HG03103 (cell line): ENCODE results near the gene SPCS1.

Source experiments
- ATAC-seq: cut with Tn5 transposase; IDR thresholded peaks from one replicate; pipeline ENCODE4 v1.9.1; 2021; ENCODE audit warnings: low read depth; ENCODE audit not compliant: unreplicated experiment

Gene SPCS1

DNA sequence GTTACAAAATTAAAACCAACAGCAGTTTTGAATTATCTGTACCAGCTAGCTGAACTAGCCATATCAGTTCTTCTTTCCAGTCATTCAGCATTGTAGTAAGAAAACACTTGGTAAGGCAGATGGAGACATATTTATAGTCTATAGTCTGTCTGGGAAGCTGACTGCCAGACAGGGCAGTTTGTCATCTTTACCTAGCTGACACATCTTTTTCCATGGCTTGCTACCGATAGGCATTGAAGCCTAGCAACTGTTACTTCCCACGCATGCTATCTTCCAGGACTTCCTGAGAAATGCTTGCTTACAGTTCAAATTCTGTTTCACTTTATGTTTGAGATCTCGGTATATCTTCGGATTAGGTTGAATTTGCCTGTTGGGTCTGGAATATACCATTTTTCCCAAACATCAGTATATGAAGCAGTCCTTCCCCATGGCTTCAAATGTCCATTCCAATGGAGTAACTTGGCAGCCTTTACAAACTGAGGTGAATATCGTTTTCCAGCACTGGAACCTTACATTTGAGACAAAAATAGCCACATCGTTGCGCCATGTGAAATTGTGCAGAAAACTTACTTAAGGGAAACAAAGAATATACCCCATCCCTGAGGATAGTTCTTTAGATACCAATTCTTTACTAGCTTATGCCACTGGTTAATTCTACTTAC is 11.2 kb upstream of the SPCS1 start:
- ATAC-seq: no peak

- no peak for ATAC-seq
These were observed 9.9 kb upstream of the SPCS1 start for GRCh38 chr3:52695798-52696671.

DNA sequence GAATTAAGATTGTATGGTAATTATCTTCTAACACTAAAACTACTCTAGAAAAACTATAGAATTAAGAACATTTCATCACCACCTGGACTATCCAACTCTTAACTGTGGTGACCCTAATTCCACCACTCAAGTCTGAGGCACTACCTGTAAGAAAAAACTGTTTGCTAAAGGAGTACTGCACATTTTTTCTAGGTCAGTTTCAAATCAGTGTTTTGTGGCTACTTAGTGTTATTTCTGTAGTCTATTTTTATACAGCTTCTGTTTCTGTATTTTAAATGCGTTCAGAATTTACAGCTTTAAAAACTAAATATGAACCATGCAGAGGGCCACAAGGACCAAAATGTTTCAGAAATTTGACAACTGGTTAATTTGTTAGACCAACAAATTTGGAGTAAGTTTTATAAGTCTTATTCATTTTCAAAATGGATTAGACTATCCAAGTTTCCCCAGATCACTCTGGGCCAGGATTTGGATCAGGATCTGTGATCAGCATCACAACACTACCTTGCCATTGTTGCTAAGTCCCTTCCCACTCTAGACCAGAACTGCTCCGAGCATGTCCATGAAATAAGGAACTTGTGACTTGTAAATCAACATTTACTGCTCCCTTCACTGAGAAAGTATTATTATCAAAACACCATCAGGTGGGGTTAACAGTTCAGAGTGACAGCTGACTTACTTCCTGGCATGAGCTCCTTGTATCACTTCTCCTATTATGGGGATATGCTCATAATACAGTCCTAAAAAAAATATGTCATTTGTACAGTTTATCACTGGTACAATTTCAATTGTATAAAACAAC is 8.9 kb upstream of the SPCS1 start:
- ATAC-seq: no peak

DNA sequence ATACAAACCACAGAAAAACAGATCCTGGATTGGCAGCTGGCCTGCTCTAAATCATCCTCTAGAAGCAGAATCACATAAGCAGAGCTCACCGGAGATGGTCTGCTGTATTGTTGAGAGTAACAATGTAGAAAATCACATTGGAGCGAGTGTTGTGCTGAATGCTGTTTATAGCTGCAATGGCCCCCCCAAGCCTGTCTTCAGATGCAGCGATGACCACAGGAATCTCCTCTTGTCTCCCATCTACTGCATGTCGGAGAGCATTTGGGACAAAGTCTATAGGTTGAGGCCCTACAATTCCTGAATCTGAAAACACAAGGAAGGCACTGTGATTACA is 8.3 kb upstream of the SPCS1 start:
- no peak for ATAC-seq

DNA sequence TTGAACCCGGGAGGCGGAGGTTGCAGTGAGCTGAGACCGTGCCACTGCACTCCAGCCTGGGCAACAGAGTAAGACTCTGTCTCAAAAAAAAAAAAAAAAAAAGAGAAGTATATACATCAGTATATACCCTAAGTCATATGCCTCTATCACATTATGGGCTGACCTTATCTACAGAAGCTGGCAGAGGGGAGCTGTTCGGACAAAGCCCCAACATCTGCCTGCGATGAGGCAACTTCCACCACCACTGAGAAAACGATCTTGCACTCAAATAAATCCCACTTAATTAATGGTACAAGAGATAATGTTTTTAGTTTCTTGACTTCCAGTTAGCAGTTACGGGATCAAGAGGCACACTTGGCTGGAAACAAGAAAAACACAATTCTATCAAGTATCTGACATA is 2.6 kb upstream of the SPCS1 start:
- no peak for ATAC-seq

GRCh38 chr3:52704611-52705437 is 1.1 kb upstream of the SPCS1 start:
- ATAC-seq: no peak

- no peak for ATAC-seq
These were observed 543 bp upstream of the SPCS1 start for GRCh38 chr3:52705438-52705687.

GRCh38 chr3:52707585-52707984 is 1.7 kb downstream of the SPCS1 start:
- no peak for ATAC-seq

DNA sequence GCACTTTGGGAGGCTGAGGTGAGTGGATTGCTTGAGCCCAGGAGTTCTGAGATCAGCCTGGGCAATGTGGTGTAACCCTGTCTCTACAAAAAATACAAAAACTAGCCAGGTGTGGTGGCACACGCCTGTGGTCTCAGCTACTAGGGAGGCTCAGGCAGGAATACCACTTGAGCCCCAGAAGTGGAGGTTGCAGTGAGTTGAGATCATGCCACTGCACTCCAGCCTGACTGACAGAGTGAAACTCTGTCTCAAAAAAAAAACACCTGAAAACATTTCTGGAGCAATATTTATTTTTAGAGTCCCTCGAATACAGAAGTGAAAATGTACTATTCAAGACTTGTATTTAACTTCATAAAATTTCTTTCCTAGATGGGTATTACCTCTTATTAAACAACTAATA is 4.6 kb downstream of the SPCS1 start:
- ATAC-seq: no peak

- no peak for ATAC-seq
These were observed 6.6 kb downstream of the SPCS1 start for GRCh38 chr3:52712291-52713212.

GRCh38 chr3:52714335-52715302 is 8.7 kb downstream of the SPCS1 start:
- ATAC-seq: no peak

DNA sequence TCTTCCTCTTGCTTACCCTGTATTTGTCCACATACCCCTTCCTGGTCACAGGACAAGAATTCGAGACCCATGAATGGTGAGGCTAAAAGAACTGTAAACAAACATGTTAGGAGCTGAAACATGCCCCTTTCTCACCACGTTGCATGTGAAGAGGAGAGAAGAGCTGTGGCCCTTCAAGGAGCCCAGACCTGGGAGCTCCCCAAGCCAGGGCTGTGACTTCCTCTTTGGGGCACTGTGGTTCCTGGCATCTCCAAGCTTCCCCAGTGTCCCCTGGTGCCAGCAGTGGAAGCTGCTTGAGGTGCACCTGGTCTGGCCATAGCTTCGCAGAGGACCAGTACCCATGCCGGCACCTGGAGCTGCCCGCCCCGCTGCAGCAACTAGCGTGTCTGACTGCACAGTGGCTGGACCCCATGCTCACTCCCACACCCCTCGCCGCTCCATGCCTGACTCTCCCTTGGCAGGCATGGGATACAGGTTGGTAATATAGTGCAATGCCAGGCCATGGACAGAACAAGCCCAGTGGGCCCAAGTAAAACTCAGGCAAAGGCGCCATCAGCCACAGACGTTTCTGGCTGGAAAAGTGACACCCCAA is 9.9 kb downstream of the SPCS1 start:
- no peak for ATAC-seq

DNA sequence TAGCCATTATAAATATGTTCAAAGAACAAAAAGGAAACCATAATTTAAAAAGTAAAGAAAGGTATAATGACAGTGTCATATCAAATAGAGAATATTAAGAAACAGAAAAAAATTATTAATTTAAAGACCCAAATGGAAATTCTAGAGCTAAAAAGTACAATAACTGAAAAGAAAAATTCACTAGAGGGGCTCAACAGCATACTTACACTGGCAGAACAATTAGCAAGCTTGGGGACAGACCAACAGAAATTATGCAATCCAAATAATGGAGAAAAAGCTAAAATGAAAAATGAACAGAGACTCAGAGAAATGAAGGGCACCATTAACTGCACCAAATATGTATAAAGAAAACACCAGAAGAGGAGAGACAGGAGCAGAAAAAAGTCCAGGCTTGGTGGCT is 13.7 kb downstream of the SPCS1 start:
- ATAC-seq: no peak

- ATAC-seq: peak; percentile 79
These were observed 15.3 kb downstream of the SPCS1 start for GRCh38 chr3:52721002-52721729.

DNA sequence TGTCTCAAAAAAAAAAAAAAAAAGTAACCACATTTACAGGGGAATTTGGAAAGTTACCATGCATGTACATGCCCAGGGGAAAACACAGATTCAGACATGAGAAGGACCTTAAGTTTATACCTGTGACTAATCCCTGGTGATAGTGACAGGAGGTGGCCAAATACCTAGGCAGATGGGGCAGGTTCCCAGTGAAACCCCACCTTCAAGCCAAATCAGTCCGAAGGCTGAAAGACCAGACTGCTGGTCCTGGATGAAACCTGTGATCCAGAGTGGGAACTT is 15.8 kb downstream of the SPCS1 start:
- ATAC-seq: no peak

DNA sequence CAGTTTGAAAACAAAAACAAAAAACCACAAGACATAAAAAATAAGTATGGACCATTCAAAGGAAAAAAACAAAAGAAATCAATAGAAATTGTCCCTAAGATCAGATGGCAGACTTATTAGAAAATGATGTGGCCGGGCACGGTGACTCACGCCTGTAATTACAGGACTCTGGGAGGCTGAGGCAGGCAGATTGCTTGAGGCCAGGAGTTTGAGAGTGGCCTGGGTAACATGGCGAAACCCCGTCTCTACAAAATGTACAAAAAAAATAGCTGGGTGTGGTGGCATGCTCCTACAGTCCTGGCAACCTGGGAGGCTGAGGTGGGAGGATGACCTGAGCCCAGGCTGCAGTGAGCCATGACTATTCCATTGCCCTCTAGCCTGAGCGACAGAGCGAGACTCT is 16.6 kb downstream of the SPCS1 start:
- ATAC-seq: no peak

GRCh38 chr3:52723935-52724334 is 18.0 kb downstream of the SPCS1 start:
- ATAC-seq: no peak

DNA sequence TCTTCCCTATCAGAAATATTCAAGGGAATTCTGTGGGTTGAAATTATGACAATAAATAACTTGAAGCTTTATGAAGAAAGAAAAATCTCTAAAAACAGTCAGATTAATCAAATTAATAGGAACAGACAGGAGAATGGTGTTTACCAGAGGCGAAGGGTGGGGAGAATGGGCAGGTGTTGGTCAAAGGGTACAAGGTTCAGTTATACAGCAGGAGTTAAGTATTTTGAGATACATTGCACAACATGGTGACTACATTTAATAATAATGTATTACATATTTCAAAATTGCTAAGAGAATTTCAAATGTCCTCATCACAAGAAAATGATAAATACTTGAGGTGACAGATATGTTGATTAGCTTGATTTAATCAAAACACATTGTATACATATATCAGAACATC is 18.6 kb downstream of the SPCS1 start:
- no peak for ATAC-seq
